Hepatocyte (in vitro differentiated cells): Measurements from ENCODE around the gene JAML.

Experiments used
- CTCF ChIP-seq: fragments of 200-600 bp; sonication (generic); IDR thresholded peaks from 2 replicates; pipeline ENCODE4 v1.5.1; 2016; ENCODE audit warnings: antibody characterized with exemption, mild to moderate bottlenecking; ENCODE audit not compliant: poor library complexity
- EZH2phosphoT487 ChIP-seq: fragments of 200-600 bp; sonication (generic); IDR thresholded peaks from one replicate; pipeline ENCODE4 v1.6.1; 2018; ENCODE audit warnings: antibody characterized with exemption, mild to moderate bottlenecking, low read depth, moderate library complexity; ENCODE audit not compliant: unreplicated experiment, severe bottlenecking

GRCh38 chr11:118154641-118155040 is 70.2 kb downstream of the JAML start:
- TF ChIP-seq CTCF (no peak), EZH2phosphoT487 (no peak)
